Activated effector memory CD4-positive, alpha-beta T cell treated with anti-CD3 and anti-CD28 coated beads, Interleukin-2, amount 50 U/mL, for 16 hours (primary cell): ENCODE results near the gene MPZL1.
A peak's percentile ranks its signal among the peaks of the same experiment; 100 is the strongest.

Experiments
- DNase-seq: peaks from one replicate; pipeline ENCODE4 v3.0.0-alpha.2; 2020

MPZL1 gene

DNA sequence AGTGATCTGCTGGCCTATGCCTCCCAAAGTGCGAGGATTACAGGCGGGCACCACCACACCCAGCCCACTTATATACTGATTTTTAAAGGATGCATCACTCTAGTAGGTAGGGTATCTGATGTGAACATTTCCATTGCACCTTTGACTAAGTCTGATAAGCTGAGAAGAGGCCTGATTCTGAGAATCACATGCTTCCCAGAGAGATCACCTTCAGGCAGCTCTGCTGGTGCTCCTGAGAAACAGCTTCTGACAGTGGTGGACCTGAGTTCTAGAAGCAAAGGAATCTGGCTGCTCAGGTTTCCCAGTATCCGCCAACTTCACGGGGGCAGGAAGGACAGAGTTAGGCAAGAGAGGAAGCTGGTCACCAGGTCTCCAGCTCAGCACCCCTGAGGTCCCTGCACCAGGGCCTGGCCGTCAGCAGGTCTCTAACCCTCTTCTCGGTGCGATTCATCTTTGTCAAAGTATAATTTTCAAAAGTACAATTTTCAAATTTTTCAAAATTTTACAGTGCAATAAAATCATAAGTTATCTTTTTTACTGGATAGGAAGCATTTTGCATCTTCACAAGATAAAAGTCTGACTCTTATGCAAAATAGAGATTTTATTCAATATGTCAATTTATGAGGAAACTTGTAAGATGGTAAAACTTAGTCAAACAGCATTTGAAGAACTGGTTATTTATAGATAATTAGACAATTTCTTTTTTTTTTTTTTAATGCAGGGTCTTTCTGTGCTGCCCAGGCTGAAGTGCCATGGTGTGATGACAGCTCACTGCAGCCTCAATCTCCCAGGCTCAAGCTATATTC, 25.8 kb upstream of the MPZL1 start:
- no peak for DNase-seq

DNA sequence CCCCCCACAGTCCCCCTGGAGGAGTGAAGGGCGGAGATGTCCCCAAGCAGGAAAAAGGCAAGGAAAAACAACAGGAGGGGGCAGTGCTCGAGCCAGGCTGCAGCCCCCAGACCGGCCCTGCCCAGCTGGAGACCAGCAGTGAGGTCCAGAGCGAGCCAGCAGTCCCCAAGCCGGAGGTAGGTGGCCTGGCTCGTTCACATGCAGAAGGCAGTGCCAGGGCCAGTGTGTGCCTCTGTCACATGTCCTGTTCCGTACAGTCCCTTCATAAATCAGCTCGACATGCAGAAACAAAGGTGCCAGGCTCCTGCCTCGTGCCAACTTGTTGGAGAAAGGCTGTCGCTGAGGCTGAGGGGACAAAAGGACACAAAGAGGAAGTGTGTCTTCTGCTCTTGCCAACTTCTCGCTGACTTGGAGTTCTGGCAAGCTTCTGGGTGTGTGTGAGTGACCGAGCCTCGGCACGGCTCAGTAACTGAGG, 24.1 kb upstream of the MPZL1 start:
- DNase-seq: peak; percentile 50

DNA sequence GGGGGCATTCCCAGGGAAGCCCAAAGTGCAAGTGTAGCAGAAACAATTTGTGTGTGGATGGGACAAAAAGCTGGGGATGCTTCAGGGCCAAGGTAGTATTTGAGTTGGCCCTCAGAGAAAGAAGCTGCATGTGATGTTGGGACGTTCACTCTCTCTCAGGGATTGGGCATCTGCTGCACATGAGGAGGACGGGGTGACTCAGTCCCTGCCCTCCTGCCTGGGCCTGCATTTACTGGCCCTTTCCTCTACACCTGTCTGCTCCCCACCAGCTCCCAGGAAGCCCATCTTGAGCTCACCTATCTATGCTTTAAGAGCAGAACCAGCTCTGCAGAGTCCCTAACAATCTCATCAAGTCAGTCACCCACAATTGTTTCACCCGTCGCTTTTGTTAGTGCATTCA, 23.5 kb upstream of the MPZL1 start:
- peak; percentile 30 for DNase-seq

DNA sequence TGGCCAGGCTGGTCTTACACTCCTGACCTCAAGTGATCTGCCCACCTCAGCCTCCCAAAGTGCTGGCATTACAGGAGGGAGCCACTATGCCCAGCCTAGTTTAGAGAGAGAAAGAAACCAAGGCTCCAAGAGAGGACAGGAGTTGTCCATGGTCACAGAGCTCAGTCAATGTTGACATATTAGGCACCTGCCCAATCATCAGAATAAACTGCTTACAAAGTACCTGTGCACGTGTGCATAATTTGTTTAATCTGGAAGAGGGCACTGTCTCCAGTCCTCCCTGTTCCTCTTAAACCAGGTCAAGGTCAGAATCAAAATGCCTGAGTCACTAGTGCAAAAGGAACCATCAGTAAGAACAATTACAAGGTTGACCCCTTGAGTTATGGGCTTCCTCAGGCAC, 20.3 kb upstream of the MPZL1 start:
- DNase-seq: no peak

DNA sequence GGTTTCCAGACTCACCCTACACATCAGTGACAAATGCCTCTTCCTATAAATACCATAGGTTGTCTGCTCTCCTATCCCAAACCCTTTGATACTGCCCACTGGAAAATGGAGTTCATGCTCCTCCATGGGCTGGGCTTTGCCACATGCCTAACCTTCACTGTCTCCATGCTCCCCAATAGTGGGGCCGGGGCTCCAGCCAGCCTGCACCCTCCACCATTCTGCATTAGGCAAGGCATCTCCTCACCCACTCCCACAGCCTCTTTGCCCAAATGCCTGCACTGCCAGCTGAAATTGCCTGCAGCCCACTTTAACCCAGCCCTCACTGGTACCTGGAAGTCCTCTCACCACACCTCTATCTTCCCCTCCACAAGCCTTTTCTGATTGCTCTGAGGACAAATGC, 18.2 kb upstream of the MPZL1 start:
- DNase-seq: no peak

DNA sequence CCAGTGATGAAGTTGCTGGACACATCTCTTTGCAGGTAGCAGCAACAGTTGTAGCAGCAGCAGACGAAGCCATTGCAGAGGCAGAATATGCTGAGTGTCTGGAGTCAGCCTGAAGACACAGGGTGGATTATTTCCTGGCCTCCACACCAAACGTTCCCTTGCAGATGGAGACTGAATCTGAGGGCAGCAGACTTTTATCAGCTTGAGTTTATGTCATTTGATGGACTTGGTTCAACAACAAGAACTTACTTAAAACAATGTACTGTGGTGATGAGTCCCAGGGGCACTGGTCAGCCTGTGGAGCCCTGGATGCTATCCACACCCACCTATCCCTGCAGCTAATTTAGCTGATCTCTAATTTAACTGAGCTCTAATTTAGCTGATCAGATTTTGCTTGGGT, 17.1 kb upstream of the MPZL1 start:
- DNase-seq: no peak

DNA sequence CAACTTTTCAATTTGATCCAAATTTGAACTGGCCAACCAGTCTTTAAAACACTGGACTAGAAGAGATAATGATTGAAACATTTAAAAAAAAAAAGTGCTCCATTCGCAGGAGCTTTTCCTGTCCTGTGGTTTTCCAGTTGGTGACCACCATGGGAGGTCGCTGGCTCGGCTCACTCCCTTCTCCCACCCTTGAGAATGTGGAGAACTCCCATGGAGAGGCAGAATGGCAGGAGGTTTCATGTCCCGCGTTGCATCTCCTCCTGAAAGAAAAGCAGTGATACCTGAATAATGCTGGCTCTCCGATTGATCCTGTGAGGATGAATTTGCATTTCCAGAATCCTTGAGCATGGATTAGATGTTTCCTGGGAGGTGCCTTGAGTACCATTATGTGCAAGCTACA, 16.5 kb upstream of the MPZL1 start:
- no peak for DNase-seq

DNA sequence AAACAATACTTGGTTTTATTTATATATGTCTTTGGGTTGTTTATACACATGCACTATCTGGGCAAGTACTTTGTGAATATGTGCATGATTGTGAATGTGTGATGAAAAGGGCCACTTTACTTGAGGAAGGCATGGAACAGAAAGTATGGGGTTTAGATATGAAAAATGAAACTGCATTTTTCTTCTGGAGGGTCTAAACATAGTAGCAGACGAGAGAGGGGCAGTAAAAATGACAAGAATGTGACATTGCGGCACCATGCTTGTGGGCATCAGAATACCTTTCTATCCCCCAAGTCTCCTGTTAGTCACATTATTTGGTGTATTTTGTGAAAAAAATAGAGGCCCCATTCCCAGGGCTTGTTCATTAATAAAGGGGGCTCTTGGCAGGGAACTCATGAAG, 15.4 kb upstream of the MPZL1 start:
- no peak for DNase-seq

DNA sequence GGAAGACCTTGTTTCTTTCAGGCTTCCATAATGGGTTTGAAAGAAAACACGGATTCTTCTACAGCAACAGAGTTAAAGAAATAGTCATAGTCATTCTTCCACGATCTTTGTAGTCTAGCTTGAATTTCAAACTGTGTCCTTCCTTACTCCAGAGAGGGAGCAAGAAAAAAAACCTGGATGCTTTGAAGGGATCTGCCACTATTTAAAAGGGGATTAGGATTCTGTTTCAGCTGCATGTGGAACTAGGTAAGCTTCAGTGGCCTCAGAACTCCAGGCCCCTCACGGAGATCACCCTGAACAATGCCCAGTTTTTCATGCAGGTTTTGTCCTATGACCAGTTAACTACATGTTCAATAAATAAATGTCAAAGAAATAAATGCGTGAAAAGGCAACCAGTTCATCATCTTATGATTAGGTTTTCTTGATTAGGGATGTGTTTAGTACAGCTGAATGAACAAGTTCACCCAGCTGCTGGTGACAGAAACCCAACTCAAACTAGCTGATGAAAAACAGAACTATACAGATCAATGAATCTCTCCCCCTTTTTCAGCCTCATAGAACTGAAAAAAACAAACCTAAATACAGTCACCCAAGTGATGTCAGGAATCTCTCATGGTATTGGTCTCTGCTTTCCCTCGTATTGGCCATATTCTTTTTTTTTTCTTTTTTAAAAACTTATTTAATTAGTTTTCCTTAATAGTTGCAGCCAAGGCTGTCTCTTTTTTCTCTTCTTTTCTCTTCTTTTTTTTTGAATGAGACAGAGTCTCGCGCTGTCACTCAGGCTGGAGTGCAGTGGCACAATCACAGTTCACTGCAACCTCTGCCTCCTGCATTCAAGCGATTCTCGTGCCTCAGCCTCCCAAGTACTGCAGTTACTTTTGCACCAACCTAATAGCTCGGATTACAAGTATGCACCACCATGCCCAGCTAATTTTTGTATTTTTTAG, 14.6 kb upstream of the MPZL1 start:
- DNase-seq: no peak

DNA sequence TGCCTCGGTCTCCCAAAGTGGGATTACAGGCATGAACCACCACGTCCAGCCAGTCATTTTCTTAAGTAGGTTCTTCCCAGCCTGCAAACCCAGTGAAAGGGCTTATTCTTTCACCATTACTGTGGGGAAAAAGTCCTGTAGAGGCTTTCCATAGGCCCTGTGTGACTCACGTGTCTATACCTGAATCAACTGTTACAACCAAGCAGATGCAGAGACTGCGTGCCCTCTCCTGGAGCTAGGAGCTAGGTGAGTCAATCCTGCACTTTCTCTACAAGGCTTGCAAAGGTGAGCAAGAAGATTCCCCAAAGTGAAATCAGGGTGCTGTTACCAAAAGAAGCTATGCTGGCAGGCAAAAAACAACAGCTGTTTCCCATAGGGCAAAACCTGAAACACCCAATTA, 13.8 kb upstream of the MPZL1 start:
- no peak for DNase-seq

DNA sequence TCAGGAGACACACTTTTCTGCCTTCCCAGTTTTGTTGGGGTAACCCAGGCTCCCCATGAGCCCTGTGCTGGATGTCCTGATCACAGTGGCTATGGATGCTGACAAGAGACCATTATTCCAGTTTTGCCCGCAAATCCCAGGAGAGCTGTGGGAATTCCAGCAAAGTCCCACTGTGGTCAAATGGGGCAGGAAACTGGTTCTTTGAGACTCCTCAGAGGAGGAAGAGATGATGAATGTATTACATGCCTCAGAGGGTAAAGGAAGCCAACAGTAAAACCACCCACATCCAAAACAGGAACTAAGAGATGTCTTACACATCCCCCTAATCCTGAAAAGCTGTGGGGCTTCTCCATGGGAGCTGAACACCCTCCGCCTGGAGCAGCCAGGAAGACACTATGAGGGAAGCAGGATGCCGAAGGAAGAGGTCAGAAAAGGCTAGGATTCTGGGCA, 12.8 kb upstream of the MPZL1 start:
- no peak for DNase-seq

DNA sequence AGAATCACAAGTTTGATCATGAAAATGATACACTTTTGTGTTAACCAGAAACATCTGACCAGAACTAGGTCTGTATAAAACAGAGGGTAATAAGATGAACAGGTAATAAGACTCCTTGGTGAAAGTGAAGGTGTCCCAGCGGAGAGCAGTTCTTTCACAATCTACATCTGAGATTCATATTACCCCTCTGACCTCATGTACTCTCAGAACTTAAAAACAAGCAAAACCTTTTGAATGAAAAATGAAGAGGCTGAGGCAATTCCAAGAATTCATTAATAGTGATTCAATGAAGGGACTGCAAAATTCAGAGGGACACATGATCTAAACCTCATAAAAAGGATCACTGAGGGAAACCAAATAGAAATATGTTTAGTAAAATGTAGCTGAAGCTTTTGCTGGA, 10.9 kb upstream of the MPZL1 start:
- no peak for DNase-seq

DNA sequence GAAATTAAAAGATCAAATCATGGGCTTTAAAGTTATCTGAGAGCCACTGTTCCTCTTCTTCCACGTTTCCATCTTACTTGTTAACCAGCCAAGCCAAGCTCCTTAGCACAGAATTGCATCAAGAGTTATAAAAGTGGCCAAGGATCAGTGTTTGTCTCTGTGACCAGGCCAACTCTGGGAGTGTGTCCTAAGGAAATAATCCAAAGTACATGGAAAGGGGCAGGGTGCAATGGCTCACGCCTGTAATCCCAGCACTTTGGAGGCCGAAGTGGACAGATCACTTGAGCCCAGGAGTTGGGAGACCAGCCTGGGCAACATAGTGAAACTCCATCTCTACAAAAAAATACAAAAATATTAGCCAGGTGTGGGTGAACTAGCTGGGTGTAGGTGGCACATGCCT, 10.0 kb upstream of the MPZL1 start:
- no peak for DNase-seq

DNA sequence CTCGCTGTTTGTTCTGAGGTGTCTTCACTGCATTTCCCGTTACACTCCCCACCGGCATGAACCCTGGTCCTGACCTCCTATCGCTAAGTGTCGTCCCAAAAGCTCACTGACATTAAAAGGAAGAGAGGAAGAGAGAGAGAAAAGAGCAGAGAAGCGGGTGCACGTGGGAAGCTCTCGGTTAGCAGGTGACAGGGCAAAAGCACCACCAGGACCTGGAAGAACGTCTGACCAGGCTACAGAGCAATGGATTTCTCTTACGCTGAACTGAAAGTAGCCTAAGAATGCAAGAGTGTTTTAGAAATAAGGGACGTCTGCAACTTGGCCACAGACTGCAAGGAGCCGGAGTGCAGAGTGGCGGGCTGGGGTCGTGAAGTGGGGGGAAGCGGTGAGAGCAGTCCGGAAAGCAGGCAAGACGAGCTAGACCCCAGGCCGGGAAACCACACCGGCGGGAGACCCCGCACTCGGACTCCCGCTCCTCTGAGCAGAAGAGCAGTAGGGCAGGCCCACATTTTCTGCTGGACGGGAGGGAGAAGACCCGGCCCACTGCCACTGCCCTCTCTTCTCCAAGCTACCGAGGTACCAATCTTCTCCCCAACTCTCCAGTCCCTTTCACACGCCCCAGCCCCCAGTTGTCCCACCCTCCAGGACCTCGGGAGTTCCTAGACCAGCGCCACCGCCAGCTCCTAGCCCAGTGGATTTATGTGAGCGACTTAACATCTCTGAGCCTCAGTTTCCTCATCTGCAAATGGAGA, 8.3 kb upstream of the MPZL1 start:
- DNase-seq: peak; percentile 66

DNA sequence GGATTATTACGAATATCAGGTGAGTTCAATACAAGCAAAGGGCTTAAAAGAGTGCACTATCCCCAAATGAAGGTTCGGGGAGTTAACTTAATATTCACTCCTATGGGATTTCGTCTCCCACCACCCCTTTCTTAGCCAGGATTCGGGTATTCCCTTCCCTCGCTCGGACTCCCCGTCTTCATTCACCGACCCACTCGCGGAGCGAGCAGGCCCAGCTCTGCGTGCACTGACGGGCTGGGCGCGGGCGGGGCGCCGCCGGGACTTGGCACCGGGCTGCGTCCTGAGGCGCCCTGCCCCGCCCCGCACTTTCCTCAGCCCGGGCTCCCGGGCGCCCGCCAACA, 7.7 kb upstream of the MPZL1 start:
- peak; percentile 92 for DNase-seq

DNA sequence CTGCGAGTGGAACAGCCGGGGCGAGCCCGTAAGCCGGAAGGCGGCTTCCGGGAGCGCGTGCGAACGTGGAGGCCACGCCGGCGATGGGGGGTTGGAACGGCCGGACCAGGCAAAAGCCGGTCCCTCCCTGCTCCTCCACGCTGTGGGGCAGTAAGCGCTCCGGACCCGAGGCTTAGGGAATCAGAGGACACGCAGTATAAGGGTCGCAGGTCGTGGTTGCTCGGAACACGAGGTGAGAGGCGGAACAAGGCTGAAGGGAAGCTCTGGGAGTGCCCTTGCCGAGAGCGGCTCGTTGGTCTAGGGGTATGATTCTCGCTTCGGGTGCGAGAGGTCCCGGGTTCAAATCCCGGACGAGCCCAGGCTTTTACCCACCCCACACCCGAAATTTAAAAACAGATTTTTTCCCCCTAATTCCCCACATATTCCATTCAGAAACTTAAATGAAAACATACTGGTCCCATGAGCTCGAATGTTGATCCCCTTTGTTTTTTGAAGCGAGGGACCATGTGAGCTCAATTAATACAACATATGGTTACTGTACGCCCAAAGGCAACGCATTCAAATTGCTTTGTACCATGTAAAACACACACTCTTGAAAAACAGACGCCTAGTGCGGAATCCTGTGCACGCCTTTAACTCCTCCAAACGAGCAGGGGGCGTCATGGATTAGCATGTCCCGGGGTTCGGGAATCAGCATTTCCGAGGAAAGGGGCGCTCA, 7.2 kb upstream of the MPZL1 start:
- peak; percentile 95 for DNase-seq

DNA sequence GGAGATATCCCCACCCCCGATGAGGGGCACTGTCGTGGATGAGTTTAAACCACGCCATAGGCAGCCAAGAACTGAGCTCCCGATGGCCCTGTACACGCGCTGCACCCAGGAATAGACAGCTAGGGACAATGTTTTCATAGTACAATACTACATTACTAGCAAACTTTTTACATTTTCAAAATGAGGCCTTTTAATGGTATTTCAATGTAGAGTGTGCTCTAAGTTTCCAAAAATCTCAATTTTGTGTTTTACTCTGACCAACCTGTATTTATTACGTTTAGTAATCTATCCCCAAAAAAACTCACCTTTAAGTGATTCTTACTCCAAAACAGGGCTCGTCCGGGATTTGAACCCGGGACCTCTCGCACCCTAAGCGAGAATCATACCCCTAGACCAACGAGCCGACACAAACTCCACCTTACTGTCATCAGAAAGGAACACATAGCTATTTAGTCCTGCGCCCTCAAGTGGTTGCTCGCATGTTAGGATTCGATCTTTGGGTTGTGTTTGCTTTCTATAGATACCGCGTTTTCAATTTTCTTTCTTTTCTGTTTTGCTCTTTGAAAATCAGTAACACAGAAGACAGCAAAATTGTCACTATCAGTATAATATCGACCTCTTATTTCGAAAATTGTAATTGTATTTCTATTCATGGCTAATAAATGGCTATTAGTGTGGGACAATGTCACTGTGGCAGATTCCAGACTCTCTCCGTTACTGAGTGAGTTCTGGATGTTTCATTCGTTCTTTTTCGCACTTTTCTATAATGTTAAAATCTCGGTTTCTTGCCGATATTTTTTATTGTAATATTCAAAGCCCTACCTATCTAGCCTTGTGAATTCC, 6.4 kb upstream of the MPZL1 start:
- peak; percentile 93 for DNase-seq

DNA sequence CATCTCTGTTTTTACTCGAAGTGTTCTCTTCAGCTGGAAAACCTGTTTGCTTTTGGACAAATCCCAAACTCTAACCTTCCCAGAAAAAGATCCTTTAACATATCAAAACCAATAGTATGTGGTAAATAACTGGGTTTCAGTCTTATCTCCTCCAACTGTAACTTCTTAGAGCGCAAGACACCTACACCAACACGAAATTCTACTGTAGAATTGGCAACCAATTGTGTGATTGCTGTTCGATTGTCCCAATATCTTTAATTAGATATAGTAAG, 5.8 kb upstream of the MPZL1 start:
- no peak for DNase-seq

DNA sequence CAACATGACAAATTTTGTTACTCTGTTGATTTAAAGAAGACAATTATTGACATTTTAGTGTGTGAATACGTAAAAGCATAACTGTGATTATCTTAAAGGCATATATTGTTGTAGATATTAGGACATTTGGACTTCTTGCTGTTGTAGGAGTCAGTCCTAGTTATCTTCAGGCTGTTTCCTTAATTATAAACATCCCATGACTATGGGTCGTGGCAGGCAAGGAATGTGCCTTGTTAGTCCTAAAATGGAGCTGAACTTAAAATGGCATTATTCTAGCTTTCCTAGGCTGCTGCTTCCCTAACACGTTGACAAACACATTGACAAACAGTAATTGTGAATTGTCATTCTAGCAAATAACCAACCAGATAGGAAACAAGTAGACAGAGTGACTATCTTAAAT, 4.4 kb upstream of the MPZL1 start:
- no peak for DNase-seq

DNA sequence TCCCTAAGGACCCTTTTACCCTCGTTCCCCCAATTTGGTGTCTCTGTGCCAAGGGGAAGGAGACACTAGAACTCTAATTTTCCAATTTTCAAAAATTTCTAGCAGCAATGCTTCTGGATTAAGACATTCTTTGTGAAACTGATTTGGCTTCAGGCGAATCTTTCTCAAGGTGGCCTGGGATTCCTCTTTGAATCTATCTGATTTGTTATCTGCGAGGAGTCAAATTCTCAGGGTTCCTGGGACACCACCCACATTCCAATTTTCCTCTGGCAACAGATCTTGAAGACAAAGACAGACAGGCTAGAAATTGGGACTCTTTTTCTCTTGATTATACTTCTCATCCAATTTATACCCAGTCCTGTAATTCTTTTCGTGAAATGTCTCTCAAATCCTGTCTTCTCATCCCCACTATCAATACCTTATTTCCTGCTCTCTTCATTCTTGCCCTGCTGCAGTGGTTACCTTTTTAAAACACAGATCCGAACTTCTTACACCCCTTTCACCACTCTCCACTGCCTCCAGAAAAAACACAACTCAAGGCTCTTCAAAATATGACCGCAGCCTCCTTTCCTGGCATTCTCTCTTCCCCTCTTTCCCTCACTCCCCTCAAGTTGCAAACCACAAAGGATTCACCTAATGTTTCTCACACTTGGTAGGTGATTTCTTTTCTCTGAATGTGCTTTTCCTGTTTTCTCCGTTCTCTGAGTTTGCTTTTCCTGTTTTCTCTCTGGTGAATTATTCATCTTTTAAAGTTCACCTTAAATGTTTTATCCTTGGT, 2.7 kb upstream of the MPZL1 start:
- no peak for DNase-seq
